GM12891 (cell line): ENCODE measurements around the gene ZNF688.

ENCODE experiments used
- PAX5 ChIP-seq: IDR thresholded peaks from 2 replicates; pipeline ENCODE4 v1.6.1; 2011; ENCODE audit warnings: low read length, moderate library complexity, mild to moderate bottlenecking; ENCODE audit not compliant: insufficient read depth, severe bottlenecking
- POLR2A ChIP-seq: IDR thresholded peaks from 2 replicates; pipeline ENCODE4 v1.6.1; 2011; ENCODE audit warnings: low read depth, low read length, control low read depth
- POLR2AphosphoS5 ChIP-seq: IDR thresholded peaks from 2 replicates; pipeline ENCODE4 v1.6.1; 2011; ENCODE audit warnings: low read depth, low read length, control low read depth
- POU2F2 ChIP-seq: IDR thresholded peaks from 2 replicates; pipeline ENCODE4 v1.6.1; 2011; ENCODE audit warnings: low read depth, mild to moderate bottlenecking, control low read depth, low read length, moderate library complexity
- SPI1 ChIP-seq: IDR thresholded peaks from 2 replicates; pipeline ENCODE4 v1.6.1; 2011; ENCODE audit warnings: low read depth, low read length, control low read depth
- TAF1 ChIP-seq: IDR thresholded peaks from 2 replicates; pipeline ENCODE4 v1.6.1; 2011; ENCODE audit warnings: low read depth, low read length, control low read depth

GRCh38 chr16:30604316-30604947 lies 32.9 kb upstream of the ZNF688 start:
- TF ChIP-seq POLR2A (no peak), POLR2AphosphoS5 (no peak), POU2F2 (no peak), TAF1 (no peak), SPI1 (no peak), PAX5 (no peak)
